Measurements from ENCODE around the gene NOP9. TPM values are rescaled to one million over a fixed set of nuclear protein-coding genes. Genes with fewer than 3 reads are reported as not detected.

Gene NOP9
- total RNA-seq, 1 donor from 2014 or later = 21.4 TPM

GRCh38 chr14:24258119-24258518 is 41.5 kb upstream of the NOP9 start:
- Histone ChIP-seq H3K4me1 (peaks cover 5% of the 10 kb centered on the region), H3K36me3 (peaks cover 10% of the 10 kb centered on the region), H3K27ac (no peak overlapping the region), H3K27me3 (no peaks in the 10 kb centered on the region), H3K9me3 (no peaks in the 10 kb centered on the region), H3K4me3 (no peak overlapping the region)
- TF ChIP-seq, protein P1, sequence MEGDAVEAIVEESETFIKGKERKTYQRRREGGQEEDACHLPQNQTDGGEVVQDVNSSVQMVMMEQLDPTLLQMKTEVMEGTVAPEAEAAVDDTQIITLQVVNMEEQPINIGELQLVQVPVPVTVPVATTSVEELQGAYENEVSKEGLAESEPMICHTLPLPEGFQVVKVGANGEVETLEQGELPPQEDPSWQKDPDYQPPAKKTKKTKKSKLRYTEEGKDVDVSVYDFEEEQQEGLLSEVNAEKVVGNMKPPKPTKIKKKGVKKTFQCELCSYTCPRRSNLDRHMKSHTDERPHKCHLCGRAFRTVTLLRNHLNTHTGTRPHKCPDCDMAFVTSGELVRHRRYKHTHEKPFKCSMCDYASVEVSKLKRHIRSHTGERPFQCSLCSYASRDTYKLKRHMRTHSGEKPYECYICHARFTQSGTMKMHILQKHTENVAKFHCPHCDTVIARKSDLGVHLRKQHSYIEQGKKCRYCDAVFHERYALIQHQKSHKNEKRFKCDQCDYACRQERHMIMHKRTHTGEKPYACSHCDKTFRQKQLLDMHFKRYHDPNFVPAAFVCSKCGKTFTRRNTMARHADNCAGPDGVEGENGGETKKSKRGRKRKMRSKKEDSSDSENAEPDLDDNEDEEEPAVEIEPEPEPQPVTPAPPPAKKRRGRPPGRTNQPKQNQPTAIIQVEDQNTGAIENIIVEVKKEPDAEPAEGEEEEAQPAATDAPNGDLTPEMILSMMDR (IDR thresholded peaks at IDR 0.05) = no peak
- no peak for ATAC-seq
- DNase-seq = no peak
- intact Hi-C loops (cut with DNase I) = no loop called here

DNA sequence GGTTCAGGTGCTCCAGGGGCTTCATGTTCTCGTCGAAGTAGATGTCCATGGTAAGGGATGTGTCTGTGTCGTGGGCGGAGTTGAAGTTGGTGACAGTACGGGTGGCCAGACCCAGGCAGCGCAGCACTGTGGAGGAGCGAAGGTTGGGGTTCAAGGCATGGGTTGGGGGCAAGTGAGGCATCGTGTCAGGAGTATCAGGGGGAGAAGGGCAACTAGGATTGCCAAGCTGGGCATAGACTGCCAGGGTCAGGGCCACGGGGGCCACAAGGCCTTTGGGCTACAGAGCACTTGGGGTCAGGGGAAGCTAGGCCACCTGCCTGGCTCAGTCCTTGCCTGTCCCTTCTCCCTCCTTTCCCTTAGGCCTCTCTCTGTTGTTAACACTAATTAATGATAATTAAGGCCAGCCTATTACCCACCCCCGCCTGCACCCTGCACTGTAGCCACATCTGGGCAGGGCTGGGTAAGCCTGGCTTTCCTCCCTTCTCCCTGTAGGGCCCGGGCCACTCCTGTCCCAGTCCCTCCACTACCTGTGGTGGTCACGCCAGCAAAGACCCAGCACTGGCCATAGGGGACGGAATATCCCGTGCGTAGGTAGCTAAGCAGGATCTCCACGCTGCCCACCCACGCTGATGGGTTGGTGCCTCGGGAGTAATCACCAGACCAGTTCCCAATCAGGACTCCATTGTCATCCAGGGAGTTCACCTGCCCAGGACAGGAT is 40.9 kb upstream of the NOP9 start:
- H3K4me1 ChIP-seq = peaks cover 5% of the 10 kb centered on the region
- DNase-seq = no peak
- intact Hi-C loops (cut with DNase I) = no loop called here
- H3K36me3 ChIP-seq = peaks cover 10% of the 10 kb centered on the region
- H3K27ac ChIP-seq = peak overlapping the region; percentile 63
- TF ChIP-seq, protein P1 (IDR thresholded peaks at IDR 0.05) = no peak
- peak; percentile 3 for ATAC-seq
- H3K27me3 ChIP-seq = no peaks in the 10 kb centered on the region
- no peaks in the 10 kb centered on the region for H3K9me3 ChIP-seq
- no peak overlapping the region for H3K4me3 ChIP-seq

- intact Hi-C loops (cut with DNase I) = no loop called here
- H3K27ac ChIP-seq = peak overlapping the region; percentile 63
- peak; percentile 73 for ATAC-seq
- TF ChIP-seq, protein P1 (IDR thresholded peaks at IDR 0.05) = no peak
- peaks cover 5% of the 10 kb centered on the region for H3K4me1 ChIP-seq
- no peak overlapping the region for H3K4me3 ChIP-seq
- peaks cover 9% of the 10 kb centered on the region for H3K36me3 ChIP-seq
- H3K9me3 ChIP-seq = no peaks in the 10 kb centered on the region
- DNase-seq = peak; percentile 85
- H3K27me3 ChIP-seq = no peaks in the 10 kb centered on the region
These were observed 40.2 kb upstream of the NOP9 start for GRCh38 chr14:24259282-24260025.

DNA sequence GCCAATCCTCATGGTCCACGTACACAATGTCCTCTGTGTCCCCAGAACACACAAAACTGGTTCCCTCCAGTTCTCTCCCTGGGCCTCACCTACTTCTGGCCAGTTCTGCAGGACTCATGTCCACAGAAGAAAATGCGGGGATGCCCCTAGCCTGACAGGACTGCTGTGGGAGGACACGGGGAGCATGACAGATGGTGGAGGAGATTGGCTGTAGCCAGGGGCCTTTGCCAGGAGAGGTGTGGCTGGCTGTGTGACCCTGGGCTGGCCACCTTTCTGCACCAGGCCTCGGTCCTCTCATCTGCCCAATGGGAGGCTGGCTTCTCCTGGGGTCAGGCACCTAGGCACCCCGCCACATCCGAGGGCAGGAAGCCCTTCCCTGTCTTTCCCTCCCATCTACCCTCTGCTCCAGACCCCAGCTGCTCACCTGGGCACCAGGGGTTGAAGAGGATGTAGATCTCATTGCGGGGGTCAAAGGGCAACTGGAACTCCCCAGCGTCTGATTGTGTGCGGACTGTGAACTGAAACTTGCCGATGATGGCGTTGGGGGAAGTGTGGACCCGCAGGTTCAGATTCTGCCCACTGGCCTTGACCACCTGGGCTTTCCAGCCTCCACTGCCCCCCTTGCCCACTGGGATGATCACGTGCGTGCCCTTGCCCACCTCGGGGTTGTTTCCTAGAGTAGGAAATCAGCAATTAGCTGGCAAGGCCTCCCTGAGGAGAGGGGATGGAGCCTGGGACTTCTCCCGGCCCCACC is 39.4 kb upstream of the NOP9 start:
- Histone ChIP-seq H3K4me1 (peaks cover 5% of the 10 kb centered on the region), H3K9me3 (no peaks in the 10 kb centered on the region), H3K4me3 (no peak overlapping the region), H3K27me3 (no peaks in the 10 kb centered on the region), H3K36me3 (peaks cover 5% of the 10 kb centered on the region), H3K27ac (peak overlapping the region; percentile 63)
- intact Hi-C loops (cut with DNase I) = no loop called here
- TF ChIP-seq, protein P1 (IDR thresholded peaks at IDR 0.05) = no peak
- ATAC-seq = peak; percentile 40
- no peak for DNase-seq

GRCh38 chr14:24260780-24261157 is 38.9 kb upstream of the NOP9 start:
- Histone ChIP-seq H3K4me3 (no peak overlapping the region), H3K27me3 (no peaks in the 10 kb centered on the region), H3K4me1 (peaks cover 5% of the 10 kb centered on the region), H3K36me3 (peaks cover 10% of the 10 kb centered on the region), H3K27ac (no peak overlapping the region), H3K9me3 (no peaks in the 10 kb centered on the region)
- ATAC-seq (no peak), DNase-seq (no peak)
- TF ChIP-seq, protein P1 (IDR thresholded peaks at IDR 0.05) = no peak
- intact Hi-C loops (cut with DNase I) = no loop called here
